H9 (cell line): ENCODE data around the gene GADD45A. TPM values are rescaled to one million over a fixed set of nuclear protein-coding genes. Genes with fewer than 3 reads are reported as not detected.

Experiments
- DNase-seq: peaks from one replicate; pipeline ENCODE4 v3.0.0-alpha.2; 2017
- H2AFZ ChIP-seq: one replicate; pipeline ENCODE4 v1.6.1; 2013; ENCODE audit warnings: mild to moderate bottlenecking, low read length, control low read depth, moderate library complexity
- H2AK5ac ChIP-seq: 2 replicates; pipeline ENCODE4 v1.6.1; 2013; ENCODE audit warnings: low read length, control low read depth, mixed read lengths; ENCODE audit not compliant: insufficient read length
- H2BK120ac ChIP-seq: one replicate; pipeline ENCODE4 v1.6.1; 2013; ENCODE audit warnings: low read depth, mild to moderate bottlenecking, low read length, control low read depth, inconsistent platforms; ENCODE audit not compliant: poor library complexity, severe bottlenecking
- H2BK12ac ChIP-seq: 2 replicates; pipeline ENCODE4 v1.6.1; 2013; ENCODE audit warnings: low read length, control low read depth, mixed read lengths, low read depth; ENCODE audit not compliant: insufficient read length
- H2BK15ac ChIP-seq: 2 replicates; pipeline ENCODE4 v1.6.1; 2013; ENCODE audit warnings: low read depth, low read length, control low read depth
- H2BK20ac ChIP-seq: one replicate; pipeline ENCODE4 v1.6.1; 2013; ENCODE audit warnings: low read depth, mild to moderate bottlenecking, low read length, control low read depth, inconsistent platforms; ENCODE audit not compliant: poor library complexity, severe bottlenecking
- H2BK5ac ChIP-seq: 2 replicates; pipeline ENCODE4 v1.6.1; 2013; ENCODE audit warnings: low read length, control low read depth, mixed read lengths; ENCODE audit not compliant: insufficient read length
- H3K14ac ChIP-seq: 2 replicates; pipeline ENCODE4 v1.6.1; 2013; ENCODE audit warnings: low read length, control low read depth; ENCODE audit not compliant: insufficient read depth
- H3K18ac ChIP-seq: 2 replicates; pipeline ENCODE4 v1.6.1; 2013; ENCODE audit warnings: low read depth, mild to moderate bottlenecking, mixed read lengths, low read length, control low read depth; ENCODE audit not compliant: insufficient read length
- H3K23ac ChIP-seq: 2 replicates; pipeline ENCODE4 v1.6.1; 2013; ENCODE audit warnings: low read length, control low read depth, mixed read lengths, low read depth; ENCODE audit not compliant: insufficient read length
- H3K23me2 ChIP-seq: 2 replicates; pipeline ENCODE4 v1.6.1; 2013; ENCODE audit warnings: low read depth, mild to moderate bottlenecking, mixed read lengths, low read length, control low read depth; ENCODE audit not compliant: insufficient read length, poor library complexity, severe bottlenecking
- H3K27ac ChIP-seq: 2 replicates; pipeline ENCODE4 v1.5.1; 2013; ENCODE audit warnings: low read length, control low read depth, mixed read lengths, low read depth; ENCODE audit not compliant: insufficient read length
- H3K27me3 ChIP-seq: 2 replicates; pipeline ENCODE4 v1.6.1; 2013; ENCODE audit warnings: low read length, control low read depth, inconsistent platforms; ENCODE audit not compliant: insufficient read depth
- H3K4ac ChIP-seq: 2 replicates; pipeline ENCODE4 v1.6.1; 2013; ENCODE audit warnings: low read depth, mild to moderate bottlenecking, control low read depth, inconsistent platforms, low read length, moderate library complexity
- H3K4me1 ChIP-seq: 2 replicates; pipeline ENCODE4 v1.6.1; 2013; ENCODE audit warnings: low read length, control low read depth, inconsistent platforms; ENCODE audit not compliant: insufficient read depth
- H3K4me2 ChIP-seq: 2 replicates; pipeline ENCODE4 v1.6.1; 2013; ENCODE audit warnings: low read length, control low read depth, mixed read lengths; ENCODE audit not compliant: insufficient read length, insufficient read depth
- H3K56ac ChIP-seq: 2 replicates; pipeline ENCODE4 v1.6.1; 2013; ENCODE audit warnings: low read depth, mild to moderate bottlenecking, mixed read lengths, low read length, control low read depth; ENCODE audit not compliant: insufficient read length
- H3K79me1 ChIP-seq: 2 replicates; pipeline ENCODE4 v1.6.1; 2013; ENCODE audit warnings: low read depth, mild to moderate bottlenecking, moderate library complexity, low read length, control low read depth, inconsistent platforms; ENCODE audit not compliant: insufficient read depth, poor library complexity, severe bottlenecking
- H3K79me2 ChIP-seq: 2 replicates; pipeline ENCODE4 v1.6.1; 2013; ENCODE audit warnings: low read length, control low read depth, inconsistent platforms; ENCODE audit not compliant: insufficient read depth
- H3K9ac ChIP-seq: 2 replicates; pipeline ENCODE4 v1.6.1; 2013; ENCODE audit warnings: low read length, control low read depth, mixed read lengths; ENCODE audit not compliant: insufficient read length; ENCODE audit errors: extremely low read depth
- H3K9me3 ChIP-seq: one replicate; pipeline ENCODE4 v1.6.1; 2013; ENCODE audit warnings: low read depth, low read length, inconsistent platforms; ENCODE audit not compliant: control insufficient read depth
- H3T11ph ChIP-seq: one replicate; pipeline ENCODE4 v1.6.1; 2013; ENCODE audit warnings: mild to moderate bottlenecking, low read length, control low read depth, inconsistent platforms
- H4K20me1 ChIP-seq: one replicate; pipeline ENCODE4 v1.6.1; 2013; ENCODE audit not compliant: control insufficient read depth, insufficient read length, insufficient read depth
- H4K5ac ChIP-seq: 2 replicates; pipeline ENCODE4 v1.6.1; 2013; ENCODE audit warnings: low read depth, mild to moderate bottlenecking, mixed read lengths, low read length, control low read depth; ENCODE audit not compliant: insufficient read length
- H4K8ac ChIP-seq: replicated peaks from 2 replicates; pipeline ENCODE4 v1.6.1; 2013; ENCODE audit warnings: low read length, control low read depth, mixed read lengths, low read depth; ENCODE audit not compliant: insufficient read length
- H4K91ac ChIP-seq: 2 replicates; pipeline ENCODE4 v1.6.1; 2013; ENCODE audit warnings: low read depth, mild to moderate bottlenecking, moderate library complexity, mixed read lengths, low read length, control low read depth; ENCODE audit not compliant: insufficient read length
- H3K27ac Mint-ChIP-seq, 3 experiments: 2 replicates in 2 of 3; 3 replicates in 1 of 3; pipeline ENCODE4 v1.8.0; 2020 to 2021; ENCODE audit warnings: mixed read lengths in 3 of 3, mild to moderate bottlenecking in 1 of 3, moderate library complexity in 1 of 3
- H3K27me3 Mint-ChIP-seq: 2 replicates; pipeline ENCODE4 v1.8.0; 2021; ENCODE audit warnings: low read depth, mild to moderate bottlenecking, moderate library complexity, mixed read lengths
- H3K36me3 Mint-ChIP-seq, 3 experiments: 2 replicates in 2 of 3; 3 replicates in 1 of 3; pipeline ENCODE4 v1.8.0; 2020 to 2021; ENCODE audit warnings: low read depth in 3 of 3, mixed read lengths in 3 of 3; ENCODE audit not compliant: insufficient read depth in 1 of 3
- H3K4me1 Mint-ChIP-seq, 2 experiments: 2 replicates each; pipeline ENCODE4 v1.8.0; 2020; ENCODE audit warnings: mixed read lengths in 2 of 2
- H3K4me3 Mint-ChIP-seq, 2 experiments: 2 replicates in 1 of 2; 3 replicates in 1 of 2; pipeline ENCODE4 v1.8.0; 2020 to 2021; ENCODE audit warnings: mild to moderate bottlenecking in 2 of 2, mixed read lengths in 2 of 2, moderate library complexity in 1 of 2
- H3K9me3 Mint-ChIP-seq, 2 experiments: 2 replicates in 1 of 2; 3 replicates in 1 of 2; pipeline ENCODE4 v1.8.0; 2020; ENCODE audit warnings: mild to moderate bottlenecking in 2 of 2, mixed read lengths in 2 of 2, moderate library complexity in 1 of 2
- CTCF ChIP-seq: fragments of 200-600 bp; sonication (generic); conservative IDR thresholded peaks from 3 replicates; pipeline ENCODE4 v1.8.0; 2021; ENCODE audit warnings: antibody characterized with exemption, mild to moderate bottlenecking
- whole genome bisulfite sequencing: extraction: QIAGEN DNeasy Blood & Tissue Kit; methylation state at CpG from one replicate; pipeline ENCODE4 v1.1.7; 2013; ENCODE audit warnings: missing lambda C conversion rate, low lambda C conversion rate, mixed read lengths; ENCODE audit not compliant: insufficient read length; ENCODE audit errors: extremely low coverage; 5-methylcytosine and 5-hydroxymethylcytosine counted together
- total RNA-seq: library from RNA; stranded (reverse); gene quantifications from 2 replicates; pipeline ENCODE4 v1.2.1, GENCODE V29; 2021

Gene GADD45A
- total RNA-seq, 1 experiment from 2014 or later, result 22.8 TPM

- H3K4me1 Mint-ChIP-seq, result peaks cover 0 to 9% of the 10 kb centered on the region in 2 experiments; a peak in 3 of 4 replicates
- Histone ChIP-seq H4K8ac (no peak overlapping the region), H3K14ac (no peak overlapping the region), H4K5ac (no peak overlapping the region), H3K27me3 (no peaks in the 10 kb centered on the region), H3K4me2 (no peak overlapping the region), H4K91ac (no peak overlapping the region), H2BK5ac (no peak overlapping the region), H4K20me1 (no peaks in the 10 kb centered on the region), H3T11ph (no peak overlapping the region), H3K9me3 (no peaks in the 10 kb centered on the region), H2AFZ (no peak overlapping the region), H3K79me2 (no peaks in the 10 kb centered on the region), H2BK15ac (no peak overlapping the region), H3K4me1 (no peaks in the 10 kb centered on the region), H3K56ac (no peak overlapping the region), H3K4ac (no peak overlapping the region), H3K27ac (no peak overlapping the region), H3K23ac (no peak overlapping the region), H3K79me1 (no peaks in the 10 kb centered on the region), H3K18ac (no peak overlapping the region), H3K9ac (no peak overlapping the region), H2BK120ac (no peak overlapping the region), H2AK5ac (no peak overlapping the region), H2BK12ac (no peak overlapping the region), H3K23me2 (no peaks in the 10 kb centered on the region), H2BK20ac (no peak overlapping the region)
- H3K27ac Mint-ChIP-seq, result no peak overlapping the region
- no peaks in the 10 kb centered on the region for H3K36me3 Mint-ChIP-seq
- no peak for DNase-seq
- no peaks in the 10 kb centered on the region for H3K9me3 Mint-ChIP-seq
- WGBS, result no CpG with 5 or more reads among the region's 1 CpG
- no peak overlapping the region for H3K4me3 Mint-ChIP-seq
- peaks cover 15% of the 10 kb centered on the region for H3K27me3 Mint-ChIP-seq
- no peak for TF ChIP-seq CTCF
These were observed 12.7 kb upstream of the GADD45A start for GRCh38 chr1:67672260-67672803.
